H1 (cell line): ENCODE results near the gene FGF3. TPM values are rescaled to one million over a fixed set of nuclear protein-coding genes. Genes with fewer than 3 reads are reported as not detected.
A peak's percentile ranks its signal among the peaks of the same experiment; 100 is the strongest.

Experiments
- E2F6 ChIP-seq: IDR thresholded peaks from 2 replicates; pipeline ENCODE4 v1.6.1; 2012; ENCODE audit warnings: inconsistent platforms
- polyA plus RNA-seq, 7 experiments: library from polyadenylated mRNA; depleted of rRNA in 3 of 7; stranded (reverse) in 5 of 7; unstranded in 2 of 7; fragments of >200 nt in 5 of 7; fragments of 200-250 nt in 2 of 7; gene quantifications; 1 replicate in 5 of 7; 2 replicates in 1 of 7; 4 replicates in 1 of 7; pipeline versions ENCODE4 v1.2.1 to v1.2.3, GENCODE V29; 2011 to 2013; ENCODE audit warnings: missing spikeins in 2 of 7, mixed read lengths in 2 of 7
- total RNA-seq: library from RNA; stranded (reverse); fragmentation: NEBNext Ultra II Directional; extraction: Animal tissue kit (Norgen Biotek cat#: 25700); gene quantifications from 2 replicates; pipeline ENCODE4 v1.2.1, GENCODE V29; 2021
- TF ChIP-seq, protein P1 (sequence below): fragments of 300-600 bp; sonication (generic); IDR thresholded peaks from 2 replicates; pipeline ENCODE4 v1.7.1; 2012; ENCODE audit warnings: low read length, moderate library complexity, mild to moderate bottlenecking, inconsistent platforms; ENCODE audit not compliant: insufficient replicate concordance

FGF3 gene
- total and polyA plus RNA-seq, 2 of the 8 experiments (the other 6 are each of a cell fraction or from before 2014, with no cell fraction given), result not detected

DNA sequence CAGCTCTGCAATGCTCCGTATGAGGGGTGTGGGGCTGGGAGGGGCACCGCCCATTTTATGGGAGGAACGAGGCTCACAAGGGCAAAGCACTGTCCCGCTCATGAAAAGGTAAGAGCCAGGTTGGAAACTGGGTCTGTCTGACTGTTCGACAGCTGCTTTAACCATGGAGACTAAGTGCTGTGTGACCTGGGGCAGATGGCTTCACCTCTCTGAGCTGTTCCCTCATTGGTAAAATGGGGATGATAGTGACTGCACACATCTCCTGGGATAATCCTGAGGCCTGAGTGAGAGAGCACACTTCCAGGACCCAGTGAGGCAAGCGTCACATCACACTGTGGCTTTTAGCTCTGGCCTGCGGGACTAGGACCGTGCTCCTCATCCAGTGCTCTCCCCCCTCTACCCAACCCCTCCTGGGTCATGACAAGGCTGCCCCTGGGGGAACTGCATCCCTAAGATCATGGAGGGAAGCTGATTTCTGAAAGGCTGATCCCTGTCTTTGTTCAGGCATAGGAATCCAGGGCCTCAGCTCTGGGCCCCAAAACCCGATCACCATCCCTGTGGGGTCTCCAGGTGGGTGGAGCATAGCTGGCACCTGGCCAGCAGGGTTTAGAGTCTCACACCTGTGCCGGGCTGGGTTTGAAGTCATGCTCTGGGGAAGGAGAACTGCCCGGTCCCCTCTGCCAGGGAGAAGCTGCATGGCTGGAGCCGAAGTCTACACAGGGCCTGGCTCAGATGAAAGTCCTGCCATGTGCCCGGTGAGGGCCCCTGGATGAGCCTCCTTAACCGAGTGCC is 21.3 kb downstream of the FGF3 start (continued):
- TF ChIP-seq, protein P1, sequence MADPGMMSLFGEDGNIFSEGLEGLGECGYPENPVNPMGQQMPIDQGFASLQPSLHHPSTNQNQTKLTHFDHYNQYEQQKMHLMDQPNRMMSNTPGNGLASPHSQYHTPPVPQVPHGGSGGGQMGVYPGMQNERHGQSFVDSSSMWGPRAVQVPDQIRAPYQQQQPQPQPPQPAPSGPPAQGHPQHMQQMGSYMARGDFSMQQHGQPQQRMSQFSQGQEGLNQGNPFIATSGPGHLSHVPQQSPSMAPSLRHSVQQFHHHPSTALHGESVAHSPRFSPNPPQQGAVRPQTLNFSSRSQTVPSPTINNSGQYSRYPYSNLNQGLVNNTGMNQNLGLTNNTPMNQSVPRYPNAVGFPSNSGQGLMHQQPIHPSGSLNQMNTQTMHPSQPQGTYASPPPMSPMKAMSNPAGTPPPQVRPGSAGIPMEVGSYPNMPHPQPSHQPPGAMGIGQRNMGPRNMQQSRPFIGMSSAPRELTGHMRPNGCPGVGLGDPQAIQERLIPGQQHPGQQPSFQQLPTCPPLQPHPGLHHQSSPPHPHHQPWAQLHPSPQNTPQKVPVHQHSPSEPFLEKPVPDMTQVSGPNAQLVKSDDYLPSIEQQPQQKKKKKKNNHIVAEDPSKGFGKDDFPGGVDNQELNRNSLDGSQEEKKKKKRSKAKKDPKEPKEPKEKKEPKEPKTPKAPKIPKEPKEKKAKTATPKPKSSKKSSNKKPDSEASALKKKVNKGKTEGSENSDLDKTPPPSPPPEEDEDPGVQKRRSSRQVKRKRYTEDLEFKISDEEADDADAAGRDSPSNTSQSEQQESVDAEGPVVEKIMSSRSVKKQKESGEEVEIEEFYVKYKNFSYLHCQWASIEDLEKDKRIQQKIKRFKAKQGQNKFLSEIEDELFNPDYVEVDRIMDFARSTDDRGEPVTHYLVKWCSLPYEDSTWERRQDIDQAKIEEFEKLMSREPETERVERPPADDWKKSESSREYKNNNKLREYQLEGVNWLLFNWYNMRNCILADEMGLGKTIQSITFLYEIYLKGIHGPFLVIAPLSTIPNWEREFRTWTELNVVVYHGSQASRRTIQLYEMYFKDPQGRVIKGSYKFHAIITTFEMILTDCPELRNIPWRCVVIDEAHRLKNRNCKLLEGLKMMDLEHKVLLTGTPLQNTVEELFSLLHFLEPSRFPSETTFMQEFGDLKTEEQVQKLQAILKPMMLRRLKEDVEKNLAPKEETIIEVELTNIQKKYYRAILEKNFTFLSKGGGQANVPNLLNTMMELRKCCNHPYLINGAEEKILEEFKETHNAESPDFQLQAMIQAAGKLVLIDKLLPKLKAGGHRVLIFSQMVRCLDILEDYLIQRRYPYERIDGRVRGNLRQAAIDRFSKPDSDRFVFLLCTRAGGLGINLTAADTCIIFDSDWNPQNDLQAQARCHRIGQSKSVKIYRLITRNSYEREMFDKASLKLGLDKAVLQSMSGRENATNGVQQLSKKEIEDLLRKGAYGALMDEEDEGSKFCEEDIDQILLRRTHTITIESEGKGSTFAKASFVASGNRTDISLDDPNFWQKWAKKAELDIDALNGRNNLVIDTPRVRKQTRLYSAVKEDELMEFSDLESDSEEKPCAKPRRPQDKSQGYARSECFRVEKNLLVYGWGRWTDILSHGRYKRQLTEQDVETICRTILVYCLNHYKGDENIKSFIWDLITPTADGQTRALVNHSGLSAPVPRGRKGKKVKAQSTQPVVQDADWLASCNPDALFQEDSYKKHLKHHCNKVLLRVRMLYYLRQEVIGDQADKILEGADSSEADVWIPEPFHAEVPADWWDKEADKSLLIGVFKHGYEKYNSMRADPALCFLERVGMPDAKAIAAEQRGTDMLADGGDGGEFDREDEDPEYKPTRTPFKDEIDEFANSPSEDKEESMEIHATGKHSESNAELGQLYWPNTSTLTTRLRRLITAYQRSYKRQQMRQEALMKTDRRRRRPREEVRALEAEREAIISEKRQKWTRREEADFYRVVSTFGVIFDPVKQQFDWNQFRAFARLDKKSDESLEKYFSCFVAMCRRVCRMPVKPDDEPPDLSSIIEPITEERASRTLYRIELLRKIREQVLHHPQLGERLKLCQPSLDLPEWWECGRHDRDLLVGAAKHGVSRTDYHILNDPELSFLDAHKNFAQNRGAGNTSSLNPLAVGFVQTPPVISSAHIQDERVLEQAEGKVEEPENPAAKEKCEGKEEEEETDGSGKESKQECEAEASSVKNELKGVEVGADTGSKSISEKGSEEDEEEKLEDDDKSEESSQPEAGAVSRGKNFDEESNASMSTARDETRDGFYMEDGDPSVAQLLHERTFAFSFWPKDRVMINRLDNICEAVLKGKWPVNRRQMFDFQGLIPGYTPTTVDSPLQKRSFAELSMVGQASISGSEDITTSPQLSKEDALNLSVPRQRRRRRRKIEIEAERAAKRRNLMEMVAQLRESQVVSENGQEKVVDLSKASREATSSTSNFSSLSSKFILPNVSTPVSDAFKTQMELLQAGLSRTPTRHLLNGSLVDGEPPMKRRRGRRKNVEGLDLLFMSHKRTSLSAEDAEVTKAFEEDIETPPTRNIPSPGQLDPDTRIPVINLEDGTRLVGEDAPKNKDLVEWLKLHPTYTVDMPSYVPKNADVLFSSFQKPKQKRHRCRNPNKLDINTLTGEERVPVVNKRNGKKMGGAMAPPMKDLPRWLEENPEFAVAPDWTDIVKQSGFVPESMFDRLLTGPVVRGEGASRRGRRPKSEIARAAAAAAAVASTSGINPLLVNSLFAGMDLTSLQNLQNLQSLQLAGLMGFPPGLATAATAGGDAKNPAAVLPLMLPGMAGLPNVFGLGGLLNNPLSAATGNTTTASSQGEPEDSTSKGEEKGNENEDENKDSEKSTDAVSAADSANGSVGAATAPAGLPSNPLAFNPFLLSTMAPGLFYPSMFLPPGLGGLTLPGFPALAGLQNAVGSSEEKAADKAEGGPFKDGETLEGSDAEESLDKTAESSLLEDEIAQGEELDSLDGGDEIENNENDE, result no peak
- peak; percentile 50; the same call in 1 of the 2 replicates for TF ChIP-seq E2F6
- TF ChIP-seq, all 59 proteins: peak for 2
